Measurements from ENCODE around the gene MCOLN1. TPM values are rescaled to one million over a fixed set of nuclear protein-coding genes. Genes with fewer than 3 reads are reported as not detected.

Gene MCOLN1
- total and polyA plus RNA-seq, 2 donors (not counting 3 experiments of a cell fraction or from before 2014, with no cell fraction given) = 23.0 to 60.9 TPM

- Histone ChIP-seq H3K27ac (ENCODE audit: insufficient read depth, low read depth, low read length) (no peak overlapping the region), H4K20me1 (replicated peaks; ENCODE audit: control insufficient read depth, extremely low read depth, insufficient read depth, low read length) (no peaks in the 10 kb centered on the region), H3K4me3 (replicated peaks in 1 of 3; ENCODE audit: insufficient read depth in 1 of 3, low read depth in 1 of 3, low read length in 3 of 3) (no peak overlapping the region), H3K36me3 (ENCODE audit: control insufficient read depth in 2 of 2, extremely low read depth in 1 of 2, insufficient read depth in 2 of 2, low read length in 2 of 2) (peaks cover 3 to 40% of the 10 kb centered on the region in 2 experiments), H3K9me3 (replicated peaks; ENCODE audit: control insufficient read depth, insufficient read depth, low read length) (no peaks in the 10 kb centered on the region), H3K4me2 (ENCODE audit: insufficient read depth, low read length) (no peak overlapping the region), H2AFZ (ENCODE audit: low read depth, low read length) (no peak overlapping the region), H3K9me1 (replicated peaks; ENCODE audit: control insufficient read depth, extremely low read depth, insufficient read depth, low read length) (no peaks in the 10 kb centered on the region), H3K79me2 (ENCODE audit: control insufficient read depth, insufficient read depth, low read length) (no peaks in the 10 kb centered on the region), H3K9ac (replicated peaks; ENCODE audit: extremely low read depth, insufficient read depth, low read length) (no peak overlapping the region), H3K4me1 (ENCODE audit: control insufficient read depth, extremely low read depth, insufficient read depth, low read length) (no peaks in the 10 kb centered on the region), H3K27me3 (ENCODE audit: control insufficient read depth in 2 of 2, insufficient read depth in 2 of 2, low read length in 2 of 2) (no peaks in the 10 kb centered on the region)
- dilution Hi-C loops (cut with MboI; ENCODE audit: extremely low pct_ligation_motif_present, low sequenced_read_pairs) = no loop called here
- FAIRE-seq = no peak
- intact Hi-C loops (cut with micrococcal nuclease) = no loop called here
- no peak for TF ChIP-seq MAX (IDR thresholded peaks at IDR 0.05; ENCODE audit: insufficient read depth, insufficient read length)
- TF ChIP-seq FOS (IDR thresholded peaks at IDR 0.05; ENCODE audit: borderline replicate concordance, insufficient read depth, low read length) = no peak
- no peak for TF ChIP-seq CTCF (IDR thresholded peaks at IDR 0.05; ENCODE audit: extremely low read depth in 1 of 2, insufficient read depth in 1 of 2, low read depth in 1 of 2, low read length in 2 of 2)
- TF ChIP-seq POLR2AphosphoS5 (IDR thresholded peaks at IDR 0.05; ENCODE audit: insufficient read depth, low read depth, low read length) = no peak
- no peak for TF ChIP-seq POLR2A (IDR thresholded peaks at IDR 0.05; ENCODE audit: low read depth, low read length)
- BruUV-seq (replicated peaks) = no TSS peak
- DNase-seq (ENCODE audit: low read depth, low spot score) = no peak
- POLR2A ChIA-PET = interaction anchor here (0.5 kb wide), 2 partner anchors 9 to 342 kb away, joined by 3 to 5 read pairs; no protein-coding TSS in a partner anchor
- CTCF ChIA-PET = interaction anchor here (3.6 kb wide), 1 partner anchor 9 kb away, joined by 22 read pairs; no protein-coding TSS in a partner anchor
Observed at GRCh38 chr19:7559102-7559501, 36.7 kb downstream of the MCOLN1 start.

GRCh38 chr19:7560255-7560654, 37.8 kb downstream of the MCOLN1 start:
- H3K27ac ChIP-seq (ENCODE audit: insufficient read depth, low read depth, low read length) = no peak overlapping the region
- no peaks in the 10 kb centered on the region for H4K20me1 ChIP-seq (replicated peaks; ENCODE audit: control insufficient read depth, extremely low read depth, insufficient read depth, low read length)
- H3K27me3 ChIP-seq (ENCODE audit: control insufficient read depth in 2 of 2, insufficient read depth in 2 of 2, low read length in 2 of 2) = no peaks in the 10 kb centered on the region
- no peak overlapping the region for H3K9ac ChIP-seq (replicated peaks; ENCODE audit: extremely low read depth, insufficient read depth, low read length)
- H3K4me3 ChIP-seq (replicated peaks in 1 of 3; ENCODE audit: insufficient read depth in 1 of 3, low read depth in 1 of 3, low read length in 3 of 3) = no peak overlapping the region
- H3K9me3 ChIP-seq (replicated peaks; ENCODE audit: control insufficient read depth, insufficient read depth, low read length) = no peaks in the 10 kb centered on the region
- H3K4me1 ChIP-seq (ENCODE audit: control insufficient read depth, extremely low read depth, insufficient read depth, low read length) = no peaks in the 10 kb centered on the region
- FAIRE-seq (no peak), DNase-seq (ENCODE audit: low read depth, low spot score) (no peak)
- intact Hi-C loops (cut with micrococcal nuclease) = loop anchor here (10.0 kb wide), 1 partner anchor 455 kb away; no protein-coding TSS in a partner anchor
- TF ChIP-seq MYC (IDR thresholded peaks at IDR 0.05; ENCODE audit: low read depth, low read length) (no peak), FOS (IDR thresholded peaks at IDR 0.05; ENCODE audit: borderline replicate concordance, insufficient read depth, low read length) (no peak), JUN (IDR thresholded peaks at IDR 0.05; ENCODE audit: borderline replicate concordance, insufficient read depth, insufficient read length, low read depth) (no peak), EZH2 (IDR thresholded peaks at IDR 0.05; ENCODE audit: borderline replicate concordance, low read depth, low read length, severe bottlenecking) (no peak)
- H3K79me2 ChIP-seq (ENCODE audit: control insufficient read depth, insufficient read depth, low read length) = no peaks in the 10 kb centered on the region
- no peaks in the 10 kb centered on the region for H3K9me1 ChIP-seq (replicated peaks; ENCODE audit: control insufficient read depth, extremely low read depth, insufficient read depth, low read length)
- H3K36me3 ChIP-seq (ENCODE audit: control insufficient read depth in 2 of 2, extremely low read depth in 1 of 2, insufficient read depth in 2 of 2, low read length in 2 of 2) = peaks cover 3 to 37% of the 10 kb centered on the region in 2 experiments
- dilution Hi-C loops (cut with MboI; ENCODE audit: extremely low pct_ligation_motif_present, low sequenced_read_pairs) = no loop called here
- CTCF ChIA-PET = interaction anchor here (1.3 to 3.6 kb wide), 2 partner anchors 8 to 121 kb away, joined by 3 to 22 read pairs; partner anchors contain the start of gene TRAPPC5
- POLR2A ChIA-PET = no interaction called here
- no peak overlapping the region for H2AFZ ChIP-seq (ENCODE audit: low read depth, low read length)
- H3K4me2 ChIP-seq (ENCODE audit: insufficient read depth, low read length) = no peak overlapping the region
- no TSS peak for BruUV-seq (replicated peaks)
